GM18907 (cell line): Measurements from ENCODE around the gene OLFML1.
A peak's percentile ranks its signal among the peaks of the same experiment; 100 is the strongest.

Experiments used
- ATAC-seq: cut with Tn5 transposase; IDR thresholded peaks from one replicate; pipeline ENCODE4 v1.9.1; 2021; ENCODE audit warnings: mild to moderate bottlenecking, moderate library complexity; ENCODE audit not compliant: unreplicated experiment

Gene OLFML1

DNA sequence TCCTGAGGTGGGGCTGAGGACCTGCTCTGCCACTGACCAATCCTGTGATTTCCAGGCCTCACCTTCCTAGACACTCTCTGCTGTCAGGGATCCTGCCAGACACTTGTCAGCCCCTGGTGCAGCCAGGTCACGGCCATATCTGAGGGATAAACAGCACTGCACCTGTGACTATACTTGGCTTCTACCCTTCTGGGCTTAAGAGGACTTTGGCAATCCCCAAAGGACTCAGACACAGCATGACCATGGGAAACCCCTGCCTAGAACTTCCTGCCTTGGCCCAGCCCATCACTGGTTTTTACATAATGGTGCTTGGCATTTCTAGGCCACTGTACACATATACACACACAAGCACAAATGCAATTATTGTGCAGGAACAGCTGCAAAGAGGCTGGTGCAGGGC is 11.6 kb upstream of the OLFML1 start:
- ATAC-seq: peak; percentile 98

GRCh38 chr11:7480113-7480512 is 5.2 kb upstream of the OLFML1 start:
- no peak for ATAC-seq

DNA sequence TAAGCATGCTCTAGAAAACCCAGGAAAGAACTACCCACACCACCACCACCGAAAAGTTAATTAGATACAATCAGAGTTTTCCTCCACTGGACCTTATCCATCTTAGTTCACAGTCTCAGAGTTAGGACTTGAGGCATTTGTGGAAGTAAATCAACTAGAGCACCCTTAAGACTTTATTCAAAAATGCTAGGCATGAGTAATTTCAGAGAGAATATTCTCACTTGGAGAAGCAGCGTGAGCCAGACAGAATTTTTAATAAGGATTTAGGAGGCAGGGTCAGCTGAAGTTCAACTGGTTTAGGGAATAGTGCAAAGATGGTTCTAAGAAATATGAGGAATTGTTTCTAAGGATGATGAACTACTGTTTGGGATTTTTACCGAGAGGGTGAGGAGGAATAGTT is 1.2 kb upstream of the OLFML1 start:
- ATAC-seq: no peak

- no peak for ATAC-seq
Observed at GRCh38 chr11:7484645-7485044, 661 bp upstream of the OLFML1 start.

DNA sequence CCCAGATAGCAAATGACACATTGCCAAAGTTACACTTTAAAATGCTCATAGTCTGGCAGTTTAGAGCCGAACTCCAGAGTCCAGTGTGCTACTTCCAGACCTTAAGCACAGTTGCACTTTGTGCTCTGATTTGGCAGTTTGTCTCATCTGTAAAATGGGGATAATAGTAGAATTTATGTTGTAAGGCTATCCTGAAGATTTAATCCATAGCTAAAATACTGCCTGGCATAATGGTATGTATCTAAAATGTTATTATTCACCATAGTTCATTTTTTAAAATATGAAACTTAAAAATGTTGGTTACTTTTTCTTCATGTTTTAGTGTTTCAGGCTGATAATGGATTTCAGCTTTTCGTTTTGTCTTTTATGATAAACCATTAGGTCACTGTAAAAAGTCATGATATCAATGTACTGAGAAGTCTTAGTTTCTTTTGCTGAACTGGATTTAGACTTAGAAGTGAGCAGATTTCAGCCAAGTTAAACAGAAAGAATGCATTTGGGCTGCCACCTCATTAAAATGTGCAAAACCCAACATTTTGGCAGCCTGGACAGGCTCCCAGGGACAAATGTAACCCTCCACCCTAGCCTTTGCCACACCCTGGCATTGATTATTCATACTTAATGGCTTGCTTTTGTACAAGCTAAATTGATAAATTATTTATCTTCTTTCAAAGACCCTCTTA is 933 bp downstream of the OLFML1 start:
- no peak for ATAC-seq

GRCh38 chr11:7486781-7487140 is 1.5 kb downstream of the OLFML1 start:
- ATAC-seq: no peak

DNA sequence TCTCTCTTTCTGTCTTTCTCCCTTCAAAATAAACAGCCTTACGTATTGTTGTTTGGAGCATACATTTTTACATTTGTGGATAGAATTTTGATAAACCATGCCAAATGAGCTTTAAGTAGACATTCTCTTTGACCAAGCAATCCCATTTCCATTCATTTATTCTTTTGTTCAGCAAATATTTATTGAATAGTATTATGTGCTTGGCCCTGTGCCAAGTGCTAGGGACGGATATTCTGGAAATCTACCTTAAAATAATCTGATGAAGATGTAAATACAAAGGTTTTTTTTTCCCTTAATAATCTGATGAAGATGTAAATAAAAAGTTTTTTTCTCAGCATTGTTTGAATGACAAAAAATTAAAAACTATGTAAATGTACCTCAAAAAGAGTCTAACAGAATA is 2.1 kb downstream of the OLFML1 start:
- no peak for ATAC-seq

GRCh38 chr11:7488681-7489080 is 3.4 kb downstream of the OLFML1 start:
- ATAC-seq: no peak

GRCh38 chr11:7489376-7489775 is 4.1 kb downstream of the OLFML1 start:
- ATAC-seq: no peak

DNA sequence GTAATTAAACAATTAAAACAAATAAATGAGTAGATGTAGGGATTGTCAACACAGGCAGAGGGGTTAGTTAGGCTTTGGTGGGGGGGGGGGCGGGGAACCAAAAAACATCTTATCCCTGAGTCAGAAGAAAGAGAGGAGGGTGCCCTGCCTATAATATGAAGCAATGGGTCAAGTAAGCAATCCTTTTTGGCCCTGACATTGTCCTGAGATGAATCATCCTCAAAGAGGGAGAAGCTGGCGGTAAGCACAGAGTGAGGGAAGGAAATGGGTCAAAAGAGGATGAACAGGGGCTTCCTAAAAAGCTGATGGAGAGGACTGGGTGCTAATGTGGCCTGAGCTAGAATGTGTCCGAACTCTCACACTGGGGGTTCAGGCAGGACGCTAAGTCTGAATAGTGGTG is 4.7 kb downstream of the OLFML1 start:
- no peak for ATAC-seq

GRCh38 chr11:7490535-7490934 is 5.2 kb downstream of the OLFML1 start:
- no peak for ATAC-seq

GRCh38 chr11:7492253-7492652 is 6.9 kb downstream of the OLFML1 start:
- no peak for ATAC-seq

- ATAC-seq: no peak
Observed at GRCh38 chr11:7493670-7494069, 8.4 kb downstream of the OLFML1 start.

DNA sequence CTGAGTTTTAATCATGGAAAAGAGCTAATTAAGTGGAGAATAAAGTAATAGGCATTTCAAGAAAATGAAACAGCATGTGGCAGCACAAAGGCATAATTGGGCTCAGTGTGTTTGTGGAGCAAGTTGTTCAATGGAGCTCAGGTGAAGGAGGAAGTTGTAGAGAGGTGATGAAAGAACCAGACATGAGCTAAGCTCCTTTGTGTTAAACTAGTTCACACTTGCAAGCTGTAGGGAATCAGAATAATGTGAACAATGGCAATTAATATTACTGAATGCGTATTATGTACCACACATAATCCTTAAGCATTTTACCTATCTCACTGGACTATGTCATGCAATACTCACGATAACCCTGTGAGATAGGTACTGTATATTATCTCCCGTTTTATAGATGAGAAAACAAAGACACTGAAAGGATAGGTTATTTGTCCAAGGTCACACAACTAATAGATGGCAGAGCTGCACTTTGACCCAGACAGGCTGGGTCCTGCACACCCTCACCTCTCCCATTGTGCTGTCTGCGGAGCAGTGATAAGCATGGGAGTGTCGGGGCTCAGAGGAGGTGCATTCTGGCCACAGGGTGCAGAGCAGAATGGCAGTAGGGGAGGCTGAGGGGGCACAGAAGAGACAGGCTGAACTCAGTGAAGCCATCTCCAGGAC is 8.9 kb downstream of the OLFML1 start:
- ATAC-seq: no peak

GRCh38 chr11:7495882-7496551 is 10.7 kb downstream of the OLFML1 start:
- peak; percentile 93 for ATAC-seq

DNA sequence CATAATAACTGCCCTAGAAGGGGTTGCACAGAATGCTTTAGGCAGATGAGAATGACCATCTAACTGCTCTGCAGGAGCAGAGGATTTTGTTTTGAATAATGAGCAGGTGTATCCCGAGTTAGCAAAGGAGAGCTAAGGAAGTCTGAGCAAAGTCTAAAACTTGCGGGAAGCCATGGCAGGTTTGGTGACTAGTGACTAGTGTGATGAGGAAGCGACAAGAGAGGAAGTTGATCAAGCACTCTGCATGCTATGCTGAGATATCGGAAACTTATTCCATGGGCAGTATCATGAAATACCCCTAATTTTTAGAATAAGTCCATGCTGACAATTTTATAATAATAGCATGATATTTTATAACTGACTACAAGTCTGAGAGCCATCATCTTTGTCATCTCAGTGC is 12.9 kb downstream of the OLFML1 start:
- no peak for ATAC-seq

- ATAC-seq: no peak
Observed at GRCh38 chr11:7499081-7499480, 13.8 kb downstream of the OLFML1 start.

GRCh38 chr11:7500251-7500650 is 14.9 kb downstream of the OLFML1 start:
- ATAC-seq: no peak

- ATAC-seq: no peak
Observed at GRCh38 chr11:7501251-7501650, 15.9 kb downstream of the OLFML1 start.

DNA sequence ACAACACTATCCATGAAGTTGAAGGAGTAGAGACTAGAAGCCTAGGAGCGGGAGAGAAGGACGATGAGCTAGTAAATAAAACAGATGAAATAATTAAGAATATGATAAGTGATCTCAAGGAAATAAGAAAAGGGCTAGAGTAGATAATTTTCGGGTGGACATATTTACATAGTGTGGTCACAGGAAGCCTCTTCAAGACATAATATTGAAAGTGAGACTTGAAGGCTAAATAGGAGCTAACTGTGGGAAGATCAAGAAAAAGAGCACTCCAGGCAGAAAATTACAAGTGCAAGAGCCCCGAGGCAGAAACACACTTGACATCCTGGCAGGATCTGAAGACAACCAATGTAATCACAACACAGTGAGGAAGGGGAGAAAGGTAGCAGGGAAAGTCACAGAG is 16.6 kb downstream of the OLFML1 start:
- peak; percentile 55 for ATAC-seq

- ATAC-seq: no peak
Observed at GRCh38 chr11:7506243-7506642, 20.9 kb downstream of the OLFML1 start.

DNA sequence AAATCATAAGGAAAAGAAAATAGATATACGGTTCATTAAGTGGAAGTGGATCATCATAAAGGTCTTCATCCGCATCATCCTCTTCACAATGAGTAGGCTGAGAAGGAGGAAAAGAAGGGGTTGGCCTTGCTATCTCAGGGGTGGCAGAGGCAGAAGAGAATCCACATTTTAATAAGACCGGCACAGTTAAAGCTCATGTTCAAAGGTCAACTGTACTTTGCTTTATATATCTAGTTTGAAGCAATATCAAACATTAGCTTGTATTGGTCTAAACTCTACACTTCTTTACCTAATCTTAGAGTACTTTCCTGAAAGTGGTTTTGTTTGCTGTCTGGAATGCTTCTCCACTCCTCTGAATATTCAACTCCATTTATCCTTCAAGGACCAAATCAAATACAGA is 22.8 kb downstream of the OLFML1 start:
- no peak for ATAC-seq
